ENCODE data around the gene TASOR. TPM values are rescaled to one million over a fixed set of nuclear protein-coding genes. Genes with fewer than 3 reads are reported as not detected.
"Not testable (repeated sequence)": the region's sequence is repeated elsewhere in the genome, so short reads cannot be mapped to it uniquely, and the experiment has no call there.

TASOR gene
- total RNA-seq, 1 donor from 2014 or later: 35.0 TPM

DNA sequence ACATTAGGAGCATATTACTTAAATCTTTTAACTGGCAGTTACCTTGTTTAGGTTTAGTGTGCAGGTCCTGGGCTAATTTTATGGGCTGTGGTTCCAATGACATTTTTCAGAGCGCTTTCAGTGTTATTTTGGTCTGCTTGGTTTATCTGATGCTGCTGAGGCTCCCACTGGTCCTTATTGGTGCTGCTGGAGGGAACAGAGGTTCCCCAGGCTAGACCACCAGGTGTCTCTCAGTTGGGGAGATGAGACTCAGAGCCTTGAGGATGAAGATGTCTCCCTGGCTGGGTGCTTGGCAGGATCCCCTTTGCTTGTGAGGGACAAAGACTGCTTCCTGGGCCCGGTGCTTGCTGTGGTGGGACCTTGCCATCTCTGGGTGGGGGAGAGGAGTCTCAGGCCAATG lies 28.3 kb upstream of the TASOR start:
- no peak overlapping the region for H3K4me3 ChIP-seq (ENCODE audit: low read depth, low read length)
- TF ChIP-seq, protein P1, sequence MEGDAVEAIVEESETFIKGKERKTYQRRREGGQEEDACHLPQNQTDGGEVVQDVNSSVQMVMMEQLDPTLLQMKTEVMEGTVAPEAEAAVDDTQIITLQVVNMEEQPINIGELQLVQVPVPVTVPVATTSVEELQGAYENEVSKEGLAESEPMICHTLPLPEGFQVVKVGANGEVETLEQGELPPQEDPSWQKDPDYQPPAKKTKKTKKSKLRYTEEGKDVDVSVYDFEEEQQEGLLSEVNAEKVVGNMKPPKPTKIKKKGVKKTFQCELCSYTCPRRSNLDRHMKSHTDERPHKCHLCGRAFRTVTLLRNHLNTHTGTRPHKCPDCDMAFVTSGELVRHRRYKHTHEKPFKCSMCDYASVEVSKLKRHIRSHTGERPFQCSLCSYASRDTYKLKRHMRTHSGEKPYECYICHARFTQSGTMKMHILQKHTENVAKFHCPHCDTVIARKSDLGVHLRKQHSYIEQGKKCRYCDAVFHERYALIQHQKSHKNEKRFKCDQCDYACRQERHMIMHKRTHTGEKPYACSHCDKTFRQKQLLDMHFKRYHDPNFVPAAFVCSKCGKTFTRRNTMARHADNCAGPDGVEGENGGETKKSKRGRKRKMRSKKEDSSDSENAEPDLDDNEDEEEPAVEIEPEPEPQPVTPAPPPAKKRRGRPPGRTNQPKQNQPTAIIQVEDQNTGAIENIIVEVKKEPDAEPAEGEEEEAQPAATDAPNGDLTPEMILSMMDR (IDR thresholded peaks at IDR 0.05; ENCODE audit: insufficient read depth, low read length, poor library complexity, severe bottlenecking): no peak
- no peaks in the 10 kb centered on the region for H3K27me3 ChIP-seq (ENCODE audit: control insufficient read depth, insufficient read depth, low read length)
- no peak for DNase-seq (ENCODE audit: low read depth)
- H3K36me3 ChIP-seq (ENCODE audit: control insufficient read depth, insufficient read depth, low read length): no peaks in the 10 kb centered on the region

GRCh38 chr3:56707412-56707811 lies 24.3 kb upstream of the TASOR start:
- H3K27me3 ChIP-seq (ENCODE audit: control insufficient read depth, insufficient read depth, low read length); H3K4me3 ChIP-seq (ENCODE audit: low read depth, low read length); H3K36me3 ChIP-seq (ENCODE audit: control insufficient read depth, insufficient read depth, low read length); DNase-seq (ENCODE audit: low read depth): not testable (repeated sequence)

DNA sequence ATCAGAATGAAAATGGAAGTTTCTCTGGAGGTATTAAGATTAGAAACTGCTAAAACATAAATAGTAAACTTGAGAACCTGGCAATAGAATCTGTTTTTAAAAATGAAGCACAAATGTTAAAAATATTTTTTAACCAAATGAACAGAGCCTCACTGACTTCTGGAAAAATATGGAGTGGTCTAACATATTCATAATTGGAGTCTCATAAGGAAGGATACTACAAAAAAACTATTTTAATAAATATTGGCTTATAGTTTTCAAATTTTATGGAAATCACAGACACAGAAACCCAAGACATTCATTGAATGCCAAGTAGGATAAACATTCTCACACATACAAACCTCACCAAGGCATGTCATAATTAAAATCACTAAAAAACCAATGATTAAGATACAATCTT lies 23.6 kb upstream of the TASOR start:
- no peak for DNase-seq (ENCODE audit: low read depth)
- TF ChIP-seq, protein P1 (IDR thresholded peaks at IDR 0.05; ENCODE audit: insufficient read depth, low read length, poor library complexity, severe bottlenecking): no peak
- Histone ChIP-seq H3K4me3 (ENCODE audit: low read depth, low read length) (no peak overlapping the region), H3K27me3 (ENCODE audit: control insufficient read depth, insufficient read depth, low read length) (no peaks in the 10 kb centered on the region), H3K36me3 (ENCODE audit: control insufficient read depth, insufficient read depth, low read length) (no peaks in the 10 kb centered on the region)

DNA sequence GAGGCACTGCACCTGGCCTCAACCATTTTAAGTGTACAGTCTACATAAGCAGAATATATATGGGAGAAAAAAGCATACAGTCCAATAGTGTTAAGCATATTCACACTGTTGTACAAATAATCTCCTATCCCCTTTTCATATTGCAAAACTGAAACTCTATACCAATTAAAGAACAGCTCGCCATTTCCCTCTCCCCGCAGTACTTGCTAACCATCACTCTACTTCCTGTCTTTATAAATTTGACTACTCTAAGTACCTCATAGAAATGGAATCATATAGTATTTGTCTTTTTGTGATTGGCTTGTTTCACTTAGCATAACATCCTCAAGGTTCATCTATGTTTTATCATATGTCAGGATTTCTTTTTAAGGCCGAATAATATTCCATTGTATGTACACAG lies 21.6 kb upstream of the TASOR start:
- TF ChIP-seq, protein P1 (IDR thresholded peaks at IDR 0.05; ENCODE audit: insufficient read depth, low read length, poor library complexity, severe bottlenecking): no peak
- DNase-seq (ENCODE audit: low read depth): no peak
- Histone ChIP-seq H3K27me3 (ENCODE audit: control insufficient read depth, insufficient read depth, low read length) (no peaks in the 10 kb centered on the region), H3K36me3 (ENCODE audit: control insufficient read depth, insufficient read depth, low read length) (no peaks in the 10 kb centered on the region), H3K4me3 (ENCODE audit: low read depth, low read length) (no peak overlapping the region)

GRCh38 chr3:56702490-56703315 lies 19.6 kb upstream of the TASOR start:
- TF ChIP-seq, protein P1 (IDR thresholded peaks at IDR 0.05; ENCODE audit: insufficient read depth, low read length, poor library complexity, severe bottlenecking): peak; percentile 75
- H3K36me3 ChIP-seq (ENCODE audit: control insufficient read depth, insufficient read depth, low read length): no peaks in the 10 kb centered on the region
- no peaks in the 10 kb centered on the region for H3K27me3 ChIP-seq (ENCODE audit: control insufficient read depth, insufficient read depth, low read length)
- no peak overlapping the region for H3K4me3 ChIP-seq (ENCODE audit: low read depth, low read length)
- DNase-seq (ENCODE audit: low read depth): no peak

- Histone ChIP-seq H3K27me3 (ENCODE audit: control insufficient read depth, insufficient read depth, low read length) (no peaks in the 10 kb centered on the region), H3K36me3 (ENCODE audit: control insufficient read depth, insufficient read depth, low read length) (no peaks in the 10 kb centered on the region), H3K4me3 (ENCODE audit: low read depth, low read length) (no peak overlapping the region)
- TF ChIP-seq, protein P1 (IDR thresholded peaks at IDR 0.05; ENCODE audit: insufficient read depth, low read length, poor library complexity, severe bottlenecking): no peak
- DNase-seq (ENCODE audit: low read depth): no peak
These were observed 17.1 kb upstream of the TASOR start for GRCh38 chr3:56700151-56700550.
